GM12874 (cell line): ENCODE results near the gene CTIF.

Source experiments
- TF ChIP-seq, protein P1 (sequence below): IDR thresholded peaks from 2 replicates; pipeline ENCODE4 v1.5.1; 2011; ENCODE audit warnings: low read depth, mild to moderate bottlenecking, control low read depth, low read length, moderate library complexity; ENCODE audit not compliant: insufficient read depth

CTIF gene

DNA sequence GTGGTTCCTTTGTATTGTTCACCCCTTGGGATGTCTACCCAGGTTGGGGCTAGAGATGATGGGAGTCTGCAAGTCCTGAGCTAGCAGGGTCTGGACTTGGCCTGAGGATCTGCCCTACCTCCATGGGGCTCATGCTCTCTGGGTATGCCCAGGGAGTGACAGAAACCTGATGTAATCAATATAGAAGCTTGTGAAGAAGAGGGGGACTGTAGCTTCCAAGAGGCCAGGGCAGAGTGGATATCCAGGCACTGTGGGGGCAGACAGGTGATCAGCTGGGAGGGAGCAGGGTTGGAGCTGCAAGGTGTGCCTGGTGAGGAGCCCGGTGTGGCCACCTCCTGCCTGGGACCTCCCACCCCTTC is 164.2 kb downstream of the CTIF start:
- TF ChIP-seq, protein P1, sequence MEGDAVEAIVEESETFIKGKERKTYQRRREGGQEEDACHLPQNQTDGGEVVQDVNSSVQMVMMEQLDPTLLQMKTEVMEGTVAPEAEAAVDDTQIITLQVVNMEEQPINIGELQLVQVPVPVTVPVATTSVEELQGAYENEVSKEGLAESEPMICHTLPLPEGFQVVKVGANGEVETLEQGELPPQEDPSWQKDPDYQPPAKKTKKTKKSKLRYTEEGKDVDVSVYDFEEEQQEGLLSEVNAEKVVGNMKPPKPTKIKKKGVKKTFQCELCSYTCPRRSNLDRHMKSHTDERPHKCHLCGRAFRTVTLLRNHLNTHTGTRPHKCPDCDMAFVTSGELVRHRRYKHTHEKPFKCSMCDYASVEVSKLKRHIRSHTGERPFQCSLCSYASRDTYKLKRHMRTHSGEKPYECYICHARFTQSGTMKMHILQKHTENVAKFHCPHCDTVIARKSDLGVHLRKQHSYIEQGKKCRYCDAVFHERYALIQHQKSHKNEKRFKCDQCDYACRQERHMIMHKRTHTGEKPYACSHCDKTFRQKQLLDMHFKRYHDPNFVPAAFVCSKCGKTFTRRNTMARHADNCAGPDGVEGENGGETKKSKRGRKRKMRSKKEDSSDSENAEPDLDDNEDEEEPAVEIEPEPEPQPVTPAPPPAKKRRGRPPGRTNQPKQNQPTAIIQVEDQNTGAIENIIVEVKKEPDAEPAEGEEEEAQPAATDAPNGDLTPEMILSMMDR: no peak

- TF ChIP-seq, protein P1: no peak
Observed at GRCh38 chr18:48703418-48703817, 164.6 kb downstream of the CTIF start.

- TF ChIP-seq, protein P1: no peak
Observed at GRCh38 chr18:48705043-48705442, 166.2 kb downstream of the CTIF start.

- TF ChIP-seq, protein P1: no peak
Observed at GRCh38 chr18:48705531-48705930, 166.7 kb downstream of the CTIF start.

DNA sequence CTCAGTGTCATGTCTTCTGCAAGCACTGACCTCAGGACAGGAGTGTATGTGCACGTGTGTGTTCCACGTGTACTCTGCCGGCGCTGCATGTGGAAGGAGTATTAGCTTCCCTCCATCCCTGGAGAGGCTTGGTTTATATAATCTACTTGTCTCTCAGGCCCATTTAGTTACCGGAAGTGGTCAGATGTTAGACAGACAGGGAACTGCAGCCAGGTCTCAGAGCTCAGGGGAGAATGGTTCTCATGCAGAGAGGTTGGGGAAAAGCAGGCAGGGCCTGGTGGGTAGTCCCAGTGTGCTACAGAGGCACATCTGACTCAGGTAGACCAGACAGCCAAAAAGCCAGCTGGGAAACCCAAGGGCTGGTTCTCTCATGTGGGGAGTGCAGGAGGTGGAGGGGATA is 167.9 kb downstream of the CTIF start:
- TF ChIP-seq, protein P1: no peak

DNA sequence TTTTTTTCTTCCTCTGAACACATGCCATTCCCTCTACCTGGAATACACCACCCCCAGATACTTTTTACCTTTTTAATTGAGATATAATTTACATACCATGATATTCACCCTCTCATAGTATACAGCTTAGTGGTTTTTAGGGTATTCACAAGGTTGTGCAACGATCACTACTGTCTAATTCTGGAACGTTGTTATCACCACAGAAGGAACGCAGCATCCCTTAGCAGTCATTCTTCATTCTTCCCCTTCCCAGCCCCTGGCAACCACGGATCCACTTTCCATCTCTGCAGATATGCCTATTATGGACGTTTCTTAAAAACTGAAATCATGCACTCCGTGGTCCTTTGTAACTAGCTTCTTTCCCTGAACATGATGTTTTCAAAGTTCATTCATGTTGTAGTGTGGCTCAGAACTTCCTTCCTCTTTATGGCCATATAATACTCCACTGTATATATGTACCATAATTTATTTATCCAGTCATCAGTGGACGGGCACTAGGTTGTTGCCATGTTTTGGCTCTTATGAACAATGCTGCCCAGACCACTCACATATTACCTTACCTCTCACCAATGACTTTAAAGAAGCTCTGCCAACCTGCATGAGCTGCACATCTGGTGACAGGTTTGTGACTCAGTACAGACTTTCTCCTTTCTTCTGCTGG is 168.9 kb downstream of the CTIF start:
- TF ChIP-seq, protein P1: no peak

GRCh38 chr18:48708807-48709206 is 170.0 kb downstream of the CTIF start:
- TF ChIP-seq, protein P1: no peak
